Endothelial cell (in vitro differentiated cells): ENCODE data around the gene KDM4B. TPM values are rescaled to one million over a fixed set of nuclear protein-coding genes. Genes with fewer than 3 reads are reported as not detected.
A peak's percentile ranks its signal among the peaks of the same experiment; 100 is the strongest.

Experiments
- DNase-seq: peaks from one replicate; pipeline ENCODE4 v3.0.0; 2021; ENCODE audit warnings: low spot score
- H3K27ac Mint-ChIP-seq: one replicate; pipeline ENCODE4 v1.8.0; 2021; ENCODE audit warnings: mixed read lengths, inconsistent platforms; ENCODE audit not compliant: unreplicated experiment
- H3K27me3 Mint-ChIP-seq: one replicate; pipeline ENCODE4 v1.8.0; 2021; ENCODE audit warnings: mild to moderate bottlenecking, moderate library complexity, mixed read lengths, inconsistent platforms; ENCODE audit not compliant: unreplicated experiment
- H3K36me3 Mint-ChIP-seq: one replicate; pipeline ENCODE4 v1.8.0; 2021; ENCODE audit warnings: mild to moderate bottlenecking, low read depth, mixed read lengths, inconsistent platforms; ENCODE audit not compliant: unreplicated experiment
- H3K4me1 Mint-ChIP-seq: one replicate; pipeline ENCODE4 v1.8.0; 2021; ENCODE audit warnings: mild to moderate bottlenecking, mixed read lengths, inconsistent platforms; ENCODE audit not compliant: unreplicated experiment
- H3K4me3 Mint-ChIP-seq: one replicate; pipeline ENCODE4 v1.8.0; 2021; ENCODE audit warnings: mild to moderate bottlenecking, mixed read lengths, inconsistent platforms; ENCODE audit not compliant: unreplicated experiment
- H3K9me3 Mint-ChIP-seq: one replicate; pipeline ENCODE4 v1.8.0; 2021; ENCODE audit warnings: mixed read lengths, inconsistent platforms; ENCODE audit not compliant: unreplicated experiment
- total RNA-seq: library from RNA; stranded (reverse); fragmentation: NEBNext Ultra II Directional; extraction: Animal tissue kit (Norgen Biotek cat#: 25700); gene quantifications from one replicate; pipeline ENCODE4 v1.2.1, GENCODE V29; 2021; ENCODE audit not compliant: unreplicated experiment
- TF ChIP-seq, protein P1 (sequence below): fragments of 200-600 bp; sonication (generic); IDR thresholded peaks from one replicate; pipeline ENCODE4 v1.5.0; 2021; ENCODE audit warnings: antibody characterized with exemption; ENCODE audit not compliant: unreplicated experiment

Gene KDM4B
- total RNA-seq, 1 donor from 2014 or later: 42.4 TPM

DNA sequence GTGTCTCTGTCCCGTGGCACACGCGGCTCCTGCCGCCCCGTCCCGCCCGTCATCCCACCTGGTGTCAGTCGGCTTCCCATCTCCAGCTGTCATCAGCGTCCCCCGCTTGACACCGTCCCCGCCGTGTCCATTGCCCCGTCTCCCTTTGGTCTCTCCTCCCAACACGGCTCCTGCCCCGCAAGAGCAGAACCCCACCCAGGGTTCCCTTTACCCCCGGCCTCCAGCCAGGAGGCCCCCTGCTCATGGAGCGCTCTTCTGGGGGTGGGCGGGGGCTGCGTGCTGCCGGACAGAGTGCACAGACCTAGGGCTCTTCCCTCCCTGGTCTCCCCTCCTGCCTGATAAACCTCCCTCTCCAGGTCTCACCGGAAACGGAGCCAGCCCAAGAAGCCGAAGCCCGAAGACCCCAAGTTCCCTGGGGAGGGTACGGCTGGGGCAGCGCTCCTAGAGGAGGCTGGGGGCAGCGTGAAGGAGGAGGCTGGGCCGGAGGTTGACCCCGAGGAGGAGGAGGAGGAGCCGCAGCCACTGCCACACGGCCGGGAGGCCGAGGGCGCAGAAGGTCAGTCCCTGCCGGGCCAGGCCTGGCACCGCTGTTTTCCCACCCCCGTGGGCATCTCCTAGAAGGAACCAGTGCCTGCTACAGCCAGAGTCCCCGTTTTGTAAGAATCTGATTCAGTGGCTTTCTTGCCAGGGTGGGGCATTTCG, 150.5 kb downstream of the KDM4B start:
- H3K27me3 Mint-ChIP-seq: peaks cover 9% of the 10 kb centered on the region
- no peak for DNase-seq
- TF ChIP-seq, protein P1, sequence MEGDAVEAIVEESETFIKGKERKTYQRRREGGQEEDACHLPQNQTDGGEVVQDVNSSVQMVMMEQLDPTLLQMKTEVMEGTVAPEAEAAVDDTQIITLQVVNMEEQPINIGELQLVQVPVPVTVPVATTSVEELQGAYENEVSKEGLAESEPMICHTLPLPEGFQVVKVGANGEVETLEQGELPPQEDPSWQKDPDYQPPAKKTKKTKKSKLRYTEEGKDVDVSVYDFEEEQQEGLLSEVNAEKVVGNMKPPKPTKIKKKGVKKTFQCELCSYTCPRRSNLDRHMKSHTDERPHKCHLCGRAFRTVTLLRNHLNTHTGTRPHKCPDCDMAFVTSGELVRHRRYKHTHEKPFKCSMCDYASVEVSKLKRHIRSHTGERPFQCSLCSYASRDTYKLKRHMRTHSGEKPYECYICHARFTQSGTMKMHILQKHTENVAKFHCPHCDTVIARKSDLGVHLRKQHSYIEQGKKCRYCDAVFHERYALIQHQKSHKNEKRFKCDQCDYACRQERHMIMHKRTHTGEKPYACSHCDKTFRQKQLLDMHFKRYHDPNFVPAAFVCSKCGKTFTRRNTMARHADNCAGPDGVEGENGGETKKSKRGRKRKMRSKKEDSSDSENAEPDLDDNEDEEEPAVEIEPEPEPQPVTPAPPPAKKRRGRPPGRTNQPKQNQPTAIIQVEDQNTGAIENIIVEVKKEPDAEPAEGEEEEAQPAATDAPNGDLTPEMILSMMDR: no peak
- no peak overlapping the region for H3K27ac Mint-ChIP-seq
- peaks cover 29% of the 10 kb centered on the region for H3K36me3 Mint-ChIP-seq
- peaks cover 5% of the 10 kb centered on the region for H3K9me3 Mint-ChIP-seq
- peaks cover 17% of the 10 kb centered on the region for H3K4me1 Mint-ChIP-seq
- no peak overlapping the region for H3K4me3 Mint-ChIP-seq

DNA sequence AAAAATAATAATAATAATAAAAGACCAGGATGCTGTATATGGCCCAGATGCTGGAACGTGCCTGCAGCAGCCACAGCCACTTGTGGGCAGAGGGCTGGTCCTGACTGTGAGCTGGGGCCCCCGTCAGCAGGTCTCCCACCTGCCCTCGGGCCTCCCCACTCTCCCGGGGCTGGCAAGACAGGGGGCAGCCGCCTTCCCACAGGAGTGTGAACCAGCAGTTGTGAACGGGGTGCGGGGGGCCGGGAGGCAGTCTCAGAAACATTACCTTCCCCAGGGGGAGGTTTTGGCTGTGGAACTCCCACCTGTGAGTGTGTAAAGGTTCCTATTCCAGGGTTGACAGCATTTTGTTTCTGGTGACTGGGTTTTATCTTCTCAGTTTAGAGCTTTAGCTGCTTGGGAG, 151.4 kb downstream of the KDM4B start:
- Mint-ChIP-seq H3K4me1 (peaks cover 20% of the 10 kb centered on the region), H3K9me3 (peaks cover 5% of the 10 kb centered on the region), H3K27ac (no peak overlapping the region), H3K4me3 (no peak overlapping the region), H3K36me3 (peaks cover 29% of the 10 kb centered on the region), H3K27me3 (peaks cover 11% of the 10 kb centered on the region)
- DNase-seq: no peak
- TF ChIP-seq, protein P1: no peak

- TF ChIP-seq, protein P1: no peak
- H3K36me3 Mint-ChIP-seq: peaks cover 25% of the 10 kb centered on the region
- peaks cover 11% of the 10 kb centered on the region for H3K27me3 Mint-ChIP-seq
- DNase-seq: no peak
- H3K4me3 Mint-ChIP-seq: no peak overlapping the region
- H3K27ac Mint-ChIP-seq: peak overlapping the region; percentile 48
- H3K4me1 Mint-ChIP-seq: peaks cover 20% of the 10 kb centered on the region
- H3K9me3 Mint-ChIP-seq: peaks cover 5% of the 10 kb centered on the region
Measured at GRCh38 chr19:5120833-5121232, 151.9 kb downstream of the KDM4B start.

DNA sequence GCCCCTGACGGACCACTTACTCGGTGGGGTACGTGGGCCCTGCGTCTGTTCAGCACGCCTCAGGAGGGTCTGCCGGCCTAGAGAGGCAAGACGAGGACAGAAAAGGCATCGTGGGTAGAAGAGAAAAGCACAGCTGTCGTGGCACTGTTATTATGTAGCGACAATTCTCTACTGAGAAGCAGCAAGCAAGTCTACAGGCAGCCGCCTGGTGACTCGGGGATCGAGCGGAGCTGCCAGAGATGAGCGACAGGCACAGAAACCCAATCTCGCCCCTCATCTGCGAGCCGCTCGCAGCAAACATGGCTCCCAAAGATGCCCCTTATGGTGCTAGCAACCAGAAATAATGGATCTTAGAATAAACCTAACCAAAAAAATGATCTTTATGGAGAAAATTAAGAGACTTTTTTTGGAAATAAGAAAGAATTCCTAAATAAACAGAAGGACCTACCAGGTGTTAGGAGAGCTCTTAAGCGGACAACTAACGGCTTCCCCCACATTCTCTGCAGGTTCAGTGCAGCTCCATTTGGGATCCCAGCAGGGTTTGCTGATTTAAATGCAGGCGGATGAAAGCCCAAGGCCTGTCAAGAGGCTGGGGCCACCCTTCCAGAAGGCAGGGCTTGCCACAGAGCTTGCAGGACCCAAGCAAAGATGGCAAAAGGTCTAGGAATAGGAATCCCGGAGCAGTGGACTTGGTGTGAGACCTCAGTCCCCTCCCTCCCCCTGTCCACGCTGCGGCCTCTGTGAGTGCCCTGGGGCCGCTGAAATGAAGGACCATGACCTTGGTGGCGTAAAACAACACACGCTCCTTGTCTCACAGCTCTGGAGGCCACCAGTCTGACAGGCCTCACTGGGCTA, 152.6 kb downstream of the KDM4B start:
- Mint-ChIP-seq H3K4me1 (peaks cover 18% of the 10 kb centered on the region), H3K27me3 (peaks cover 11% of the 10 kb centered on the region), H3K36me3 (peaks cover 18% of the 10 kb centered on the region), H3K9me3 (peaks cover 2% of the 10 kb centered on the region), H3K27ac (peak overlapping the region; percentile 48), H3K4me3 (peak overlapping the region; percentile 81)
- TF ChIP-seq, protein P1: no peak
- no peak for DNase-seq

GRCh38 chr19:5122121-5122400, 153.1 kb downstream of the KDM4B start:
- Mint-ChIP-seq H3K4me1 (peaks cover 16% of the 10 kb centered on the region), H3K9me3 (no peaks in the 10 kb centered on the region), H3K27ac (no peak overlapping the region), H3K36me3 (peaks cover 15% of the 10 kb centered on the region), H3K27me3 (peaks cover 10% of the 10 kb centered on the region), H3K4me3 (peak overlapping the region; percentile 81)
- TF ChIP-seq, protein P1: no peak
- no peak for DNase-seq
